ENCODE results near the gene PCTP.
A peak's percentile ranks its signal among the peaks of the same experiment; 100 is the strongest.

The PCTP gene

GRCh38 chr17:55750750-55751657 is at the start of gene PCTP:
PCTP (plus strand) TSS chr17:55751051; CDS start chr17:55751104, 53 bp downstream.
- DNase-seq = peak; percentile 96

GRCh38 chr17:55702150-55702549 is 48.7 kb upstream of the PCTP start:
- no peak for DNase-seq

- peak; percentile 63 for DNase-seq
Measured at GRCh38 chr17:55704401-55704800, 46.5 kb upstream of the PCTP start.

GRCh38 chr17:55705847-55706246 is 45.0 kb upstream of the PCTP start:
- no peak for DNase-seq

GRCh38 chr17:55706808-55707773 is 43.8 kb upstream of the PCTP start:
- no peak for DNase-seq

- no peak for DNase-seq
Measured at GRCh38 chr17:55708175-55708974, 42.5 kb upstream of the PCTP start.

GRCh38 chr17:55709440-55709839 is 41.4 kb upstream of the PCTP start:
- DNase-seq = no peak

- DNase-seq = no peak
Measured at GRCh38 chr17:55709984-55710383, 40.9 kb upstream of the PCTP start.

GRCh38 chr17:55710410-55710809 is 40.4 kb upstream of the PCTP start:
- peak; percentile 63 for DNase-seq

GRCh38 chr17:55710829-55711496 is 39.9 kb upstream of the PCTP start:
- no peak for DNase-seq

- no peak for DNase-seq
Measured at GRCh38 chr17:55717432-55717831, 33.4 kb upstream of the PCTP start.

GRCh38 chr17:55717898-55718735 is 32.7 kb upstream of the PCTP start:
- DNase-seq = peak; percentile 75

GRCh38 chr17:55720919-55721836 is 29.7 kb upstream of the PCTP start:
- DNase-seq = no peak

GRCh38 chr17:55722016-55722736 is 28.7 kb upstream of the PCTP start:
- DNase-seq = no peak

- no peak for DNase-seq
Measured at GRCh38 chr17:55722742-55723487, 27.9 kb upstream of the PCTP start, which contains the start of gene TMEM100. TMEM100 (minus strand) TSS chr17:55722864; CDS start chr17:55721070, 1,794 bp downstream.

- no peak for DNase-seq
Measured at GRCh38 chr17:55723488-55723848, 27.4 kb upstream of the PCTP start.

GRCh38 chr17:55726440-55726839 is 24.4 kb upstream of the PCTP start:
- no peak for DNase-seq

- no peak for DNase-seq
Measured at GRCh38 chr17:55727275-55727674, 23.6 kb upstream of the PCTP start.

Measured in inflammatory macrophage treated with lipopolysaccharide for 4 hours (primary cell).